ACC112 (cell line): ENCODE results near the gene SLC22A7.

ENCODE experiments used
- H2AFZ ChIP-seq: fragments of 200-600 bp; sonication (generic); one replicate; pipeline ENCODE4 v1.6.0; 2017; ENCODE audit warnings: antibody characterized with exemption, low read length; ENCODE audit not compliant: unreplicated experiment
- H3K27ac ChIP-seq: fragments of 200-600 bp; sonication (generic); 2 replicates; pipeline ENCODE4 v1.5.1; 2014; ENCODE audit warnings: low read depth, mild to moderate bottlenecking, antibody characterized with exemption, low read length, moderate library complexity
- H3K27me3 ChIP-seq: fragments of 200-600 bp; sonication (generic); 2 replicates; pipeline ENCODE4 v1.6.1; 2014; ENCODE audit warnings: mild to moderate bottlenecking, antibody characterized with exemption, low read length, moderate library complexity, mixed read lengths; ENCODE audit not compliant: insufficient read depth
- H3K36me3 ChIP-seq: fragments of 200-600 bp; sonication (generic); 2 replicates; pipeline ENCODE4 v1.6.1; 2016; ENCODE audit warnings: mild to moderate bottlenecking, antibody characterized with exemption, low read length, moderate library complexity, mixed read lengths; ENCODE audit not compliant: insufficient read depth
- H3K4me1 ChIP-seq: fragments of 200-600 bp; sonication (generic); one replicate; pipeline ENCODE4 v1.6.1; 2016; ENCODE audit warnings: low read length, mixed read lengths; ENCODE audit not compliant: insufficient read depth, unreplicated experiment, control insufficient read depth
- H3K4me3 ChIP-seq: fragments of 200-600 bp; sonication (generic); 2 replicates; pipeline ENCODE4 v1.5.1; 2014; ENCODE audit warnings: mild to moderate bottlenecking, low read depth, low read length
- H3K79me2 ChIP-seq: fragments of 200-600 bp; sonication (generic); one replicate; pipeline ENCODE4 v1.6.0; 2016; ENCODE audit warnings: low read length; ENCODE audit not compliant: control insufficient read depth, unreplicated experiment, insufficient read depth

Gene SLC22A7

DNA sequence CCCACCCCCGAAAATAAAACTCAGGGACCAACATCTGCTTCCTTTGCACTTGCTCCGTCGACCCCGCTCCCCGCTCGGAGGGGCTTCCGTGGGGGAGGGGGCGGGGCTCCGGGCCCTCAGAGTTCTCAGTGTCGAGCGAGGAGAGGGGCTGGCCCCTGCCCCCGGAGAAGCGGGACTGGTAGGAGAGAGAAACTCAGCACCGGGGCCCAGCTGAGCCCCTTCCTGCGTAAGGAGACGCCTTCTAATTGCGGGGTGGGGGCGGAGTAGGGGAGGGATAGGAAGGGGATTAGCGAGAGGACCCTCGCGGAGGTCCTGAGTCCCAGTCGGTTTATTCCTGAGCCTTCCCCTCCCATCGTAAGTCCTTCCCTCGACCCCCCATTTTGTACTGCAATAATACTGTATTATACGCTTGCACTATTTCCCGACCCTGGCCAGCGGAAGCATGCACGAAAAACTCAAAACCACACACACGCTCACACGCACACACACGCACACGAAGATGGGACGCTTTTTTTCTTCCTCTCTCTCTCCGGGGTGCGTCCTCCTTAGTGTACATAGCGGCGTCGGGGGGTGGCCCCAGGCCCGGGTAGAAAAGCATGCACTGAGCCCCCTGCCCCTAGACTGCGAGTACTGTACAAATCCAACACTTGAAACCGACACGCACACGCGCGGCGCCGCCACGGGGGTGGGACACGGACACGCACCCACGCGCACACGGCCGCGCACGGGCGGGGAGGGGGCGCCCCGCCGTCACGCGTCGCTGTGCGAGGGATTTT is 22.1 kb upstream of the SLC22A7 start:
- H3K27ac ChIP-seq = no peak overlapping the region
- H3K36me3 ChIP-seq = no peaks in the 10 kb centered on the region
- peaks cover 6% of the 10 kb centered on the region for H3K4me1 ChIP-seq
- H3K79me2 ChIP-seq = no peaks in the 10 kb centered on the region
- no peak overlapping the region for H2AFZ ChIP-seq
- peaks cover 39% of the 10 kb centered on the region for H3K27me3 ChIP-seq
- peak overlapping the region; percentile 66 for H3K4me3 ChIP-seq

DNA sequence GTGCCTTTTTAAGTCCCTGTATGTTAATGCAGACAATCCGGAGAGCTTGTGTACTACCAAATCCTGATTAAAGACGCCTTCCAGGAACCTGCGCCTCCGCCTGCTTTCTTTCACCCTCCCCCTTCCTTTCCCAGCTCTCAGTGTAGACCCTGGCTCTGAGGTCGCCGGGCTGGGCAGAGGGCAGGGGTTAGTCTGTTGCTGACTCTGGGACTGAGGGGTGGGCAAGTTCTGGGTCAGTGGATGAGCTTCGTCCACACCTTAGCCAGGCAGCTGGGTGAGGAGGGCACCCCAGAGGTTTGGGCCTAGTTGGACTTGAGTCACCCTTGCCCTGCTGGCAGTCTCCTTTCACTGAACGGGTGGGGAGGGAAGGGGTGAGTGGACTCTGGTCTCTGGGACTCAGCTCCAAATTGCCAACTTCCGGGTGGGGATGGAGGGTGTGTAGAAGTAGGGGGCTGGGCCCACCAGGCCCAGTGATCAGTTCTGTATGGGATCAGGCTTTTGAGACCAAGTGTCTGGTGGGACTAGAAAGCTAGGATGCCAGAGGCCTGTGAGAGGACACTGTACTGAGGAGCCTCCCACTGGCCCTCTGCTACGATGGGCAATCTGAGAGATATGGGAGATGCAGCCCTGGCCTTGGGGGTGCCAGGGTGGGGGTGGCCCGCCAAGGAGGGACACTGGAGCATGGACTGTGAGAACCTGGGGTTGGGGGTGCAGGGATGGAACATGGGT is 21.3 kb upstream of the SLC22A7 start:
- H3K4me3 ChIP-seq = no peak overlapping the region
- H3K79me2 ChIP-seq = no peaks in the 10 kb centered on the region
- H3K27me3 ChIP-seq = peaks cover 42% of the 10 kb centered on the region
- H3K27ac ChIP-seq = no peak overlapping the region
- no peaks in the 10 kb centered on the region for H3K36me3 ChIP-seq
- no peak overlapping the region for H2AFZ ChIP-seq
- H3K4me1 ChIP-seq = peaks cover 6% of the 10 kb centered on the region

DNA sequence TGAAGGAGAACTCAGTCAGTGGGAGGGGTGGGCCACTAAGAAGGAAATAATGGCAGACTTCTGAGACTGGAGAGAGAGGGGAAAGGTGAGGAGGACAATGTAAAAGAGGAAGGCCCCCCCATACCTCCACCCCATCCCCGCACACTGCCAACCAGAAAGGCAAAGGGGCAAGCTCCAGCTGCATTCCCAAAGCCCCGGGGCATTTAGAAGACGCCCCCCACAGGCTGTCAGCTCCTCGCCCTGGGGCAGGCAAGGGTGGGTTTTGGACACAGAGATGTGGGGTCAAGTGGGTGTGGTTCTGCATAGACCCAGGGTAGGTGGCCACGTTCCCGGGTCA is 20.8 kb upstream of the SLC22A7 start:
- Histone ChIP-seq H3K27me3 (peaks cover 42% of the 10 kb centered on the region), H3K4me1 (peaks cover 6% of the 10 kb centered on the region), H3K4me3 (no peak overlapping the region), H3K36me3 (no peaks in the 10 kb centered on the region), H3K79me2 (no peaks in the 10 kb centered on the region), H2AFZ (no peak overlapping the region), H3K27ac (no peak overlapping the region)

- Histone ChIP-seq H3K79me2 (no peaks in the 10 kb centered on the region), H2AFZ (no peak overlapping the region), H3K4me1 (peaks cover 6% of the 10 kb centered on the region), H3K4me3 (no peak overlapping the region), H3K27ac (no peak overlapping the region), H3K27me3 (peaks cover 44% of the 10 kb centered on the region), H3K36me3 (no peaks in the 10 kb centered on the region)
Measured at GRCh38 chr6:43277643-43278523, 20.2 kb upstream of the SLC22A7 start.

DNA sequence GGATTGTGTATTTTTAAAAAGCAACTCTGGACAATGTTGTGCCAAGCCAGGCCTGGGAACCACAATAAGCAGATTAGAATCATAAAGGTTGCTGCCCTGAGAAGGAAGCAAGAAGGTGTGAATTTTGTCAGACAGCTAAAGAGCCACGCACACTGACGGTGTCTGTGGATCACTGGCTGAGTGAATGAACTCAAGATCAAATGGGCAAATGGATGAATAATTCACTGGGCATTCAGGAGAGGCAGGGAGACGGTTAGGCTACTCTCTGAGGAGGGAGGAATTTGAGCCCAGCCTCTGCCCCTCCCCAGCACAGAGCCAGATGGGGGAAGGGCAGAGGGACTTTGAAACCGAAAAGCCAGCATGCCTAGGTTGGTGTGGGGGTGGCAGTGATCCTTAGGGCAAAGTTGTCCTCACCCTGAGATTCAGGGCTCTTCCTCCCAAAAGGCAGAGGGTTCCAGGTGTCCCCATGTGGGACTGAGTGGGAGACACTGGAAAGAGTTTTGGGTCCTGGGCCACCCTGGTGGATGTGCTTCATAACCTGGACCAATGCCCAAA is 19.5 kb upstream of the SLC22A7 start:
- Histone ChIP-seq H3K79me2 (no peaks in the 10 kb centered on the region), H3K4me1 (peaks cover 6% of the 10 kb centered on the region), H3K4me3 (no peak overlapping the region), H2AFZ (peak overlapping the region; percentile 9), H3K27ac (no peak overlapping the region), H3K36me3 (no peaks in the 10 kb centered on the region), H3K27me3 (peaks cover 39% of the 10 kb centered on the region)

- Histone ChIP-seq H3K4me3 (no peak overlapping the region), H3K79me2 (no peaks in the 10 kb centered on the region), H3K27ac (no peak overlapping the region), H3K27me3 (peaks cover 35% of the 10 kb centered on the region), H3K36me3 (no peaks in the 10 kb centered on the region), H3K4me1 (peaks cover 6% of the 10 kb centered on the region), H2AFZ (no peak overlapping the region)
Measured at GRCh38 chr6:43280234-43280633, 17.8 kb upstream of the SLC22A7 start.

GRCh38 chr6:43282060-43282459 is 16.0 kb upstream of the SLC22A7 start:
- H3K79me2 ChIP-seq = no peaks in the 10 kb centered on the region
- H2AFZ ChIP-seq = no peak overlapping the region
- H3K27ac ChIP-seq = no peak overlapping the region
- no peak overlapping the region for H3K4me3 ChIP-seq
- no peaks in the 10 kb centered on the region for H3K36me3 ChIP-seq
- H3K4me1 ChIP-seq = peaks cover 6% of the 10 kb centered on the region
- H3K27me3 ChIP-seq = peaks cover 36% of the 10 kb centered on the region

- Histone ChIP-seq H2AFZ (no peak overlapping the region), H3K36me3 (no peaks in the 10 kb centered on the region), H3K27ac (no peak overlapping the region)
Measured at GRCh38 chr6:43282636-43283513, 15.2 kb upstream of the SLC22A7 start.

GRCh38 chr6:43283514-43283901 is 14.6 kb upstream of the SLC22A7 start:
- Histone ChIP-seq H3K4me1 (peaks cover 3% of the 10 kb centered on the region), H3K27ac (no peak overlapping the region), H3K27me3 (peaks cover 36% of the 10 kb centered on the region), H3K4me3 (no peak overlapping the region), H3K79me2 (no peaks in the 10 kb centered on the region), H3K36me3 (no peaks in the 10 kb centered on the region), H2AFZ (no peak overlapping the region)

More at GRCh38 chr6:43282636-43283513, 15.2 kb upstream of the SLC22A7 start:
- H3K4me3 ChIP-seq = no peak overlapping the region
- H3K4me1 ChIP-seq = peaks cover 6% of the 10 kb centered on the region
- H3K79me2 ChIP-seq = no peaks in the 10 kb centered on the region
- peaks cover 36% of the 10 kb centered on the region for H3K27me3 ChIP-seq

GRCh38 chr6:43283905-43284304 is 14.2 kb upstream of the SLC22A7 start:
- H3K27ac ChIP-seq = no peak overlapping the region
- H3K36me3 ChIP-seq = no peaks in the 10 kb centered on the region
- H3K27me3 ChIP-seq = peaks cover 36% of the 10 kb centered on the region
- no peak overlapping the region for H3K4me3 ChIP-seq
- no peak overlapping the region for H2AFZ ChIP-seq
- H3K79me2 ChIP-seq = no peaks in the 10 kb centered on the region
- no peaks in the 10 kb centered on the region for H3K4me1 ChIP-seq
